GM19025 (cell line): Measurements from ENCODE around the gene HDLBP.
"Not testable (repeated sequence)": the region's sequence is repeated elsewhere in the genome, so short reads cannot be mapped to it uniquely, and the experiment has no call there.

Source experiments
- ATAC-seq: cut with Tn5 transposase; IDR thresholded peaks from one replicate; pipeline ENCODE4 v1.9.1; 2021; ENCODE audit warnings: mild to moderate bottlenecking, low read depth, moderate library complexity; ENCODE audit not compliant: unreplicated experiment

HDLBP gene

GRCh38 chr2:241307055-241307454, 8.4 kb downstream of the HDLBP start:
- no peak for ATAC-seq

- no peak for ATAC-seq
Measured at GRCh38 chr2:241304039-241304670, 11.3 kb downstream of the HDLBP start.

- ATAC-seq = no peak
Measured at GRCh38 chr2:241302759-241303651, 12.5 kb downstream of the HDLBP start.

- no peak for ATAC-seq
Measured at GRCh38 chr2:241302083-241302482, 13.4 kb downstream of the HDLBP start.

- no peak for ATAC-seq
Measured at GRCh38 chr2:241300000-241300399, 15.5 kb downstream of the HDLBP start.

DNA sequence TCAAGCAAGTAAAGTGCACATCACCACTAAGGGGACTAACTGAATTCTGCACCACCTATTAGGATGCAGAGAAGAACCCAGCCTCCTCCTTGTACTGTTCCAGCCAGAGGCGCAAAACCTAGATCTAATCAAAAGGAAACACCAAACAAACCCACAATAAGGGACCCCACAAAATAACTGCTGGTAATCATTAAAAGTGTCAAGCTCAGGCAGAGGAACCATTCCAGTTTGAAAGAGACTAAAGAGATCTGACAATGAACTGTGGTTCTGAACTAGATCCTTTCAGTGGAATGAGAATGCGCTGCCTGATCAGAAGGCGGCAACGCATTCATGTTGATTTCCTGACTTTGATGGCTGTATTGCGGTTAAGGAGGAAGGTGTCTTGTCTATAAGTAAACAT, 16.8 kb downstream of the HDLBP start:
- no peak for ATAC-seq

- no peak for ATAC-seq
Measured at GRCh38 chr2:241296767-241297166, 18.7 kb downstream of the HDLBP start.

DNA sequence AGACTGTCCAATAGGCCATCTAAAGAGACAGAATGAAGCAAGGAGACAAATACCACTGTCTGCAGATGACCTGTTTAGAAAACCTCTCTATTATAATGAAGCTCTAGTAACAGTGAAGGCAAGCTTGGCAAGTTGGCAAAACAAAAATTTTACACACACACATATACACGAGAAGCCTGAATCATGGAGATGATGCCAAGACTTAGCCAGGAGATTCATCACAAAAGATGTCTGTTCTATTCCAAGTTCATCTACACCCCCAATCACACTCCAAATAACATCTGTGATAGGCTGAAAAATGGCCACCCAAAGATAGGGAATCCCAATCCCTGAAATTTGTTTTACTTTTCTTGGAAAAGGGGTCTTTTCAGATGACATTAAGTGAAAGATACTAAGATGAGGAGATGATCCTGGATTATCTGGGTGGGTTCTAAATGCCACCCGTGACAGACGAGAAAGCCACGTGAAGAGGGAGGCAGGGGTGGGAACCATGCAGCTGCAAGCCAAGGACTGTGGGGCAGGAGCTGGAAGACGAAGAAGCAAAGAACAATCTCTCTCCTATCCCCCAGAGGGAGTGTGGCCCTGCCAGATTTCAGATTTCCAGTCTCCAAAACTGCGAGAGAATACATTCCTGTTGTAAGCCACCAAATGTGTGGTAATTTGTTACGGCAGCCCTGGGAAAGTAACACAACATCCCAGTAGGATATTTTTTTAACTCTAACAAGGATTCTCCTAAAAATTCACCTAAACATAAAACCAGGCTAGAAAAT, 20.0 kb downstream of the HDLBP start:
- no peak for ATAC-seq

DNA sequence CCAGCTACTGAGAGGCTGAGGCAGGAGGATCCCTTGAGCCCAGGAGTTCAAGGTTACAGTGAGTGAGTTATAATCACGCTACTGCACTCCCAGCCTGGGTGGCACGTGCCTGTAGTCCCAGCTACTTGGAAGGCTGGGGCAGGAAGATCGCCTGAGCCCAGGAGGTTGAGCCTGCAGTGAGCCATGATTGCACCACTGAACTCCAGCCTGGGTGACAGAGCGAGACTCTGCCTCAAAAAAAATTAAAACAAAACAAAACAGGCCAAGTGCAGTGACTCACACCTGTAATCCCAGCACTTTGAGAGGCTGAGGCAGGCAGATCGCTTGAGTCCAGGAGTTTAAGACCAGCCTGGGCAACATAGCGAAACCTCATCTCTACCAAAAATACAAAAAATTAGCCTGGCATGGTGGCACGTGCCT, 22.1 kb downstream of the HDLBP start:
- not testable (repeated sequence) for ATAC-seq

- no peak for ATAC-seq
Measured at GRCh38 chr2:241291977-241292376, 23.5 kb downstream of the HDLBP start.

GRCh38 chr2:241291153-241291552, 24.3 kb downstream of the HDLBP start:
- ATAC-seq = no peak

DNA sequence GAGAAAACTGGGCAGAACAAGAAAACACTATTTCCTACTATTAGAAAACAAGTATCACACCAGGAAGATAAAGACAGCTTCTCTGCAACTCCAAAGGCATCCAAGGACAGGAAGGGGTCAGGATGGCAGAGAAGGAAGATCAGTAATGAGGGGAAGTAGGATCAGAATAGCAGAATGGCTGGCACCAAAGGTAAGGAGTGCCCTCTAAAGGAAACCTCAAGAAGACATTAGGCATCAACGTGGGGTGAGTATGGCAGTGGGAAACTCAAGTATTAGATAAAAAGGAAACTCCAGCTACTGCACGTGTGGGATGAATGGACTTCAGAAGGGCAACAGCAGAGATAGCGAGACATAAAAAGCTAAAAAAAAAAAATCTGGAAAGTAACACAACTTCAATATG, 25.9 kb downstream of the HDLBP start:
- ATAC-seq = no peak

DNA sequence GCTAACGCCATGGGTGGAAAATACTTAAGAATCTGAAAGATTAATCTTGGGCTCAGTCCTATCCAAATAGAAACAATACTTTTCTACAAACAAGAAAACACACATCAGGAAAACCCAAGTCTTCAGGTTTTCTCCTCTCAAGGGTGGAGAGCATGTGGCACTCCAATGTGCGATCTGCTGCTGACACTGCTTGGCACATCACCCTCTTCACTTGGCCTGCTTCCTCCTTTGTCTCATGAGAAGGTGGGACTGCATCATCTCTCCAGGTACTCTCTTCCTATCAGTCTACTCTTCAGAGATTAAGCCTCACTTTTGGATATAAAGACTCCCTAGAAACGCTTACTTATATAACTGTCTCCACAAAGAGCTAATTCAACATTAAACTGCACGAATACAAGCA, 26.4 kb downstream of the HDLBP start:
- no peak for ATAC-seq

- no peak for ATAC-seq
Measured at GRCh38 chr2:241288324-241288888, 27.1 kb downstream of the HDLBP start.

DNA sequence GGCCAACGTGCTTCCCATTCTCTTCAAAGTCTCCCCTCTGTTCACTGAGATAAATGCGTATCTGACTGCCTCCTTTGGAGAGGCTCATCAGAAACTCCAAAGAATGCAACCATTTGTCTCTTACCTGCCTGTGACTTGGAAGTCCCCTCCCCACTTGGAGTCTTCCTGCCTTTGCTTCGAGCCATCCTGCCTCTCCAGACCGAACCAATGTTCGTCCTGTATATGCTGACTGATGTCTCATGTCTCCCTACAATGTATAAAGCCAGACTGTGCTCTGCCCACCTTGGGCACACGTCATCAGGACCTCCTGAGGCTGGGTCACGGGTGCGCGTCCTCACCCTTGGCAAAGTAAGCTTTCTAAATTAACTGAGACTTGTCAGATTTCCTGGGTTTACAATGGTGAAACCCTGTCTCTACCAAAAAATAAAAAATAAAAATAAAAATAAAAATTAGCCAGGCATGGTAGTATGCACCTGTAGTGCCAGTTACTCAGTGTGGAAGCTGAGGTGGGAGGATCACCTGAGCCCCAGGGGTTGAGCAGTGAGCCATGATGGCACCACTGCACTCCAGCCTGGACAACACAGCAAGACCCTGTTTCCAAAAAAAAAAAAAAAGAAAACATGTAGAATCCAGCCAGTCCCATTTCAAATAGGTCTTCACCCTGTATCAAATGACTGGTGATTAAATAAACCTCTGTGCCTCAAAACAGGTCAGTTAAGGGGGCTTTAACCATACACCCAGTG, 29.0 kb downstream of the HDLBP start:
- no peak for ATAC-seq

DNA sequence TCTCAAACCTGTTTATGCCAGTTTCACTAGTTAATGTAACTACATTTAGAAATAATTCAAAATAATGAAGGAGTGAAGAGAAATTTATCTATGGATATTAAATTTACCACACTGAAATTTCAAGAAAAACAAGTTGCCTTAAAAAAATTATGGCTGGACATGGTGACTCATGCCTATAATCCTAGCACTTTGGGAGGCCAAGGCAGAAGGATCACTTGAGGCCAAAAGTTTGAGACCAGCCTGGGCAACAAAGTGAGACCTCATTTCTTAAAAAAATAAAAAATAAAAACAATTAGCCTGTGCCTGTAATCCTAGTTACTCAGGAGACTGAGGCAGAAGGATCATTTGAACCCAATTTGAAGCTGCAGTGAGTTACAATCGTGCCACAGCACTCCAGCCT, 29.9 kb downstream of the HDLBP start:
- ATAC-seq = no peak

- ATAC-seq = no peak
Measured at GRCh38 chr2:241282555-241282954, 32.9 kb downstream of the HDLBP start.

DNA sequence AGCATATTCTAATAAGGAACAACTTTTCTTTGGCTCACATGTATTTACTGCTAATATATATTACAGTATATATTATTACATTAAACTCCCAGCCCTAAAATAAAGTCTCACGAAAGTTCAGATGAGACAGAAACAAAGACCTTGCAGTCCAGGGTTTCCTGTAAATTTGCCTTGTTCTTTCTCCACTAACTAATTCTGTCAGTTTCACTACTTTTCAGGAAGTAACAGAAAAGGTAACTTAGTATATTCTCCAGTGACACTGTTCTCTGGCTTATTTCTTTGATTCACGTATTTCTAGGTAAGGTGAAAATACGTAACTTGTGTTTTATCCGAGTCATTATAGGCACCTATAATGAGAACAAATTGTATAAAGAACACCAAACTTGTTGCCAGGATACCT, 35.2 kb downstream of the HDLBP start:
- ATAC-seq = no peak

- ATAC-seq = no peak
Measured at GRCh38 chr2:241279828-241280227, 35.6 kb downstream of the HDLBP start.

DNA sequence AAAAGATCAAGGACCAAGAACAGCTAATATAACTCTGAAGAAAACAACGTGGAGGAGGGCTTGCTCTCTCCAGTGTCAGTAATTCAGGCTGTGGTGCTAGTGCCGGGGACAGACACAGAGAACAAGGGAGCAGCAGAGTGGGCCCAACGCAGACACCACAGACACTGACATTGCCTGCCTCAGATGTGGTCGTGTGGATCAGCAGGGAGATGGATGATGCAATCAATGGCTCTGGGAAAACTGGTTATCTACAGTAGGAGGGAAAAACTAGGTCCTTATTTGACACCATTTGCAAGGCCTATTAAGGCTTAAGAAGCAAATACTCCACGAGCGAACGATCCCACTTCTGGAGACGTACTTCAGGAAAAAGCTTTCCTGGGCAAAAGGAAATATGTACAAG, 36.1 kb downstream of the HDLBP start:
- ATAC-seq = no peak
